ENCODE measurements around the gene RNF217. TPM values are rescaled to one million over a fixed set of nuclear protein-coding genes. Genes with fewer than 3 reads are reported as not detected.

The RNF217 gene
- total and polyA plus RNA-seq, 2 of the 8 experiments (the other 6 are each of a cell fraction or from before 2014, with no cell fraction given), result 2.0 to 8.9 TPM

DNA sequence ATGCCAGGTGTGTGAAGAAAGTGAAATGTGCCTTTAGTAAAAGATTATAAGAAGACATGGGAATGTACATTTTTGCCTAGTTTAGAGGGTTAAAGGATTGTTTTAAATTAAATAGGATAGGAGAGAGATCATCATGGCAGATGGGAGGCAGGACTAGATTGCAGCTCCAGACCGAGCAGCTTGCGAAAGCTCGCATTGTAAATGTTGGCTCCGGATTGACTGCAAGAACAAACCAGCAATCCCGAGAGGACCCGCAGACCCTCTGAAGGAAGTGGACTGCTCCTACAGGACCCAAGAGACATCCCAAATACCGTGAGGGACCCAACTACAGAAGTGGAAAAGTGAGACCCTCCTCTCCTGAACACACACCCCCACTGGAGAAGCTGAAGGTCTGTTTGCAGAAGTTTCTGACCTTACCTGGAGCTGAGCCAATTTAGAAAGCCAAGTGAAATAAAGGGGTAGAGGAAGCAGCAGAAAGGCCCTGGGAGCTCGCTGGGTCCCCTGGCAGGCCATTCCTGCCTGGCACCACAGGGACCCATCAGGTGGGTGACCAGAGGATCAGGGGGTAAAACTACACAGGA is 161.3 kb downstream of the RNF217 start:
- DNase-seq (ENCODE audit: low read depth in 1 of 2, low spot score in 2 of 2) (no peak), FAIRE-seq (no peak)
- Histone ChIP-seq H2BK120ac (replicated peaks; ENCODE audit: low read depth, low read length) (no peak overlapping the region), H3K23me2 (ENCODE audit: low read depth, low read length) (no peaks in the 10 kb centered on the region), H3K9ac (replicated peaks in 1 of 4; ENCODE audit: extremely low read depth in 1 of 4, low read depth in 3 of 4, low read length in 3 of 4) (no peak overlapping the region), H2BK5ac (ENCODE audit: low read depth, low read length) (no peak overlapping the region), H3K9me3 (ENCODE audit: insufficient read depth in 2 of 2, low read depth in 1 of 2, low read length in 1 of 2) (peaks cover 0 to 7% of the 10 kb centered on the region in 2 experiments; a peak in 1 of 4 replicates), H3K4me2 (ENCODE audit: insufficient read depth in 1 of 2, low read depth in 2 of 2, low read length in 2 of 2) (no peak overlapping the region), H3K27me3 (replicated peaks in 1 of 4; ENCODE audit: control insufficient read depth in 3 of 4, extremely low read depth in 1 of 4, insufficient read depth in 3 of 4, low read length in 3 of 4) (no peaks in the 10 kb centered on the region), H4K8ac (ENCODE audit: extremely low read depth, insufficient read depth, low read length) (no peak overlapping the region), H3K23ac (ENCODE audit: insufficient read length) (no peak overlapping the region), H2AK5ac (ENCODE audit: low read depth, low read length) (no peak overlapping the region), H3K18ac (ENCODE audit: extremely low read depth, low read length) (no peak overlapping the region), H3K56ac (replicated peaks; ENCODE audit: insufficient read length, low read depth, low read length) (no peak overlapping the region), H3K79me2 (ENCODE audit: control insufficient read depth in 1 of 2, insufficient read depth in 2 of 2, low read length in 2 of 2) (no peaks in the 10 kb centered on the region), H3K36me3 (ENCODE audit: control insufficient read depth in 2 of 4, insufficient read depth in 4 of 4, low read length in 3 of 4) (no peaks in the 10 kb centered on the region), H3K79me1 (ENCODE audit: low read depth, low read length) (no peaks in the 10 kb centered on the region), H3K27ac (ENCODE audit: low read depth, low read length) (no peak overlapping the region), H3K14ac (ENCODE audit: insufficient read length) (no peak overlapping the region), H3K4ac (replicated peaks; ENCODE audit: insufficient read length, low read depth, low read length) (no peak overlapping the region), H4K91ac (replicated peaks; ENCODE audit: insufficient read length, low read length) (no peak overlapping the region), H2BK20ac (ENCODE audit: low read length) (no peak overlapping the region), H2AFZ (ENCODE audit: low read length) (no peak overlapping the region), H2BK15ac (ENCODE audit: low read length) (no peak overlapping the region), H3K4me1 (replicated peaks in 1 of 4; ENCODE audit: control insufficient read depth in 3 of 4, insufficient read depth in 4 of 4, low read length in 3 of 4) (peaks cover 0 to 9% (median 0%) of the 10 kb centered on the region in 4 experiments; a peak in 1 of 7 replicates), H4K5ac (ENCODE audit: insufficient read length, low read depth, low read length) (no peak overlapping the region), H4K20me1 (replicated peaks in 1 of 2; ENCODE audit: control insufficient read depth in 1 of 2, insufficient read depth in 2 of 2, low read length in 2 of 2) (no peaks in the 10 kb centered on the region), H2BK12ac (ENCODE audit: low read depth, low read length) (no peak overlapping the region), H3K4me3 (ENCODE audit: extremely low read depth in 1 of 4, insufficient read depth in 2 of 4, low read depth in 3 of 4, low read length in 4 of 4) (no peak overlapping the region)
- TF ChIP-seq RFX5 (IDR thresholded peaks at IDR 0.05; ENCODE audit: borderline replicate concordance, low read depth, low read length) (no peak), KDM5A (IDR thresholded peaks at IDR 0.05; ENCODE audit: low read length) (no peak), TEAD4 (IDR thresholded peaks at IDR 0.05; ENCODE audit: low read depth, low read length) (no peak), CTBP2 (IDR thresholded peaks at IDR 0.05; ENCODE audit: borderline replicate concordance, insufficient read depth, insufficient read length, low read length) (no peak), BACH1 (IDR thresholded peaks at IDR 0.05; ENCODE audit: low read length) (no peak), BRCA1 (IDR thresholded peaks at IDR 0.05; ENCODE audit: low read depth, low read length) (no peak), NANOG (IDR thresholded peaks at IDR 0.05; ENCODE audit: insufficient read depth, low read depth, low read length, poor library complexity, severe bottlenecking) (no peak), SIN3A (conservative IDR thresholded peaks at IDR 0.05 in 1 of 2, IDR thresholded peaks at IDR 0.05 in 1 of 2; ENCODE audit: low read depth in 1 of 2, low read length in 2 of 2) (no peak), SUZ12 (IDR thresholded peaks at IDR 0.05; ENCODE audit: low read length) (no peak), ASH2L (IDR thresholded peaks at IDR 0.05; ENCODE audit: low read length) (no peak), RBBP5 (IDR thresholded peaks at IDR 0.05; ENCODE audit: borderline replicate concordance, low read depth, low read length) (no peak)
- ChIA-PET CTCF (ENCODE audit: partially characterized antibody) (interaction anchor here (0.6 to 4.7 kb wide), 9 partner anchors 10 to 253 kb away, joined by 3 to 38 read pairs (median 4); partner anchors contain the start of gene TPD52L1), POLR2A (ENCODE audit: partially characterized antibody) (no interaction called here)
- 95% methylated on average over 7 of the region's 8 CpGs; no CpG with 5 or more reads in 1 of the 2 experiments for WGBS, 2 experiments (ENCODE audit: extremely low coverage in 1 of 2, insufficient coverage in 1 of 2, insufficient read length in 1 of 2, insufficient replicate concordance in 2 of 2, low coverage in 1 of 2, low lambda C conversion rate in 2 of 2, missing lambda C conversion rate in 1 of 2)

Data from H1 (cell line).